Vagina (tissue), 2 donors: Measurements from ENCODE around the gene EDDM3A.

Experiments
- CTCF ChIP-seq, 3 experiments: fragments of 450-650 bp in 2 of 3; fragments of 200-600 bp in 1 of 3; sonication (generic) in 1 of 3; IDR thresholded peaks; one replicate each; pipeline ENCODE4 v1.5.1; 2017 to 2019; ENCODE audit warnings: antibody characterized with exemption in 3 of 3, mild to moderate bottlenecking in 2 of 3, moderate library complexity in 2 of 3
- POLR2A ChIP-seq, 2 donors: fragments of 450-650 bp; IDR thresholded peaks; one replicate each; pipeline ENCODE4 v1.6.1; 2017; ENCODE audit warnings: antibody characterized with exemption in 2 of 2, mild to moderate bottlenecking in 2 of 2, moderate library complexity in 2 of 2
- POLR2AphosphoS5 ChIP-seq, 2 donors: sonication (generic); formaldehyde crosslinking; IDR thresholded peaks; one replicate each; pipeline ENCODE4 v1.9.0; 2017; ENCODE audit warnings: antibody characterized with exemption in 2 of 2, mild to moderate bottlenecking in 2 of 2, low read depth in 1 of 2; ENCODE audit not compliant: insufficient read depth in 1 of 2

GRCh38 chr14:20699931-20700330 lies 45.8 kb upstream of the EDDM3A start:
- TF ChIP-seq POLR2A (IDR thresholded peaks at IDR 0.05) (no peak), CTCF (IDR thresholded peaks at IDR 0.05) (no peak), POLR2AphosphoS5 (IDR thresholded peaks at IDR 0.05; ENCODE audit: insufficient read depth in 1 of 2, low read depth in 1 of 2) (no peak)
